HG03103 (cell line): ENCODE measurements around the gene GLP1R.

Experiments used
- ATAC-seq: cut with Tn5 transposase; IDR thresholded peaks from one replicate; pipeline ENCODE4 v1.9.1; 2021; ENCODE audit warnings: low read depth; ENCODE audit not compliant: unreplicated experiment

GLP1R gene

GRCh38 chr6:39043776-39044175, 4.8 kb upstream of the GLP1R start:
- ATAC-seq, result no peak

DNA sequence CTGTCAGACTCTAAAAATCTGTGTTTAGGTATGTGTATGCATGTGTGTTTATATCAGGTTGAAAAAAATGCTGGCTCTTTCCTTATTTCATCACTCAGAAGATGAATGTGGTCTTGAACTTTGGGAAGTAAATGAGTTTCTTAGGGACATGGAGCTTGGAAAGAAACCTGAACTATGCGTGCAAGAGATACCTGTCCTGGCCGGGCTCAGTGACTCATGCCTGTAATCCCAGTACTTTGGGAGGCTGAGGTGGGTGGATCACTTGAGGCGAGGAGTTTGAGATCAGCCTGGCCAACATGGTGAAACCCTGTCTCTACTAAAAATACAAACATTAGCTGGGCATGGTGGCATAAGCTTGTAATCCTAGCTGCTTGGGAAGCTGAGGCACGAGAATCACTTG, 4.4 kb upstream of the GLP1R start:
- ATAC-seq, result no peak

DNA sequence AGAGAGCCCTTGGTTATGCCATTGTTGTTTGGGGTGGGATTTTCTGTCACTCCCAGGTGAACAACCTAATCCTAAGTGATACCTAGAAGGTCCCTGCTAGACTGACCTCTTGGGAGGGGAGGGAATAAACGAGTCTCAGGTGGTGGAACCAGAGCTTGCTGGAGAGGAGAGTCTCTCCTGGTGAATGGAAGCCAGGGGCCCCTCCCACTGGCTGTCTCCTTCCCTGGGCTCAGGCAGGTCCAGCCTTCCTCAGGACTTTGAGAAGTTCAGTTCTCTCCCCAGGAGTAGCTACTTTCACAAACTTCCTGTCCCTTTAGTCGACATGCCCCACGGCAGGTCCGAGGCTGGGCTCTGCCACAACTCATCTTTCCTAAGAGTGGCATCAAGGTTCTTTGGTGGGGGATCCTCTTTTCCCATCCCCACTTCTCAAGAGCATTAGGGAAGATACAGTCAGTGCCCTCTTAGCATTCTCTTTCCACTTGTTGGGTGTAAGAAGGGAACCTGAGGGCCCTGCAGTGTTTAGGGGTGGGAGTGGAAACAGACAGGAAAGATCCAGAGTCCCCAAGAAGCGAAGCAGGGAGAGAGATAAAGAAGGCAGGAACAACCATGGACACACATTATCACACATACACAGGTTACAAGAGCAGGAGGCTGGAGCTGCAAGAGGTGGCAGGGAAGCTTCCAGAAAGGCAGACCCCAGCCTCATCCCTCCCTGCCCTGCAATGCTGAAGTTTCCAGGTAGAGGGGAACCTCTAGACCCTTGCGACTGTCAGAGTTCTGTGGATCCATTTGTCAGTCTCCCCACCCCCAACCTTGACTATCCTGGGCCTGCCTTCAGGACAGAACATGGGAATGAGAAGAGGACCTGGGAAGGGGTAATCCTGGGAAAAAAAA, 900 bp upstream of the GLP1R start:
- no peak for ATAC-seq

GRCh38 chr6:39049575-39050283, 1.1 kb downstream of the GLP1R start:
- ATAC-seq, result no peak

GRCh38 chr6:39050453-39051112, 2.0 kb downstream of the GLP1R start:
- ATAC-seq, result no peak

- ATAC-seq, result no peak
These were observed 3.0 kb downstream of the GLP1R start for GRCh38 chr6:39051399-39052122.

DNA sequence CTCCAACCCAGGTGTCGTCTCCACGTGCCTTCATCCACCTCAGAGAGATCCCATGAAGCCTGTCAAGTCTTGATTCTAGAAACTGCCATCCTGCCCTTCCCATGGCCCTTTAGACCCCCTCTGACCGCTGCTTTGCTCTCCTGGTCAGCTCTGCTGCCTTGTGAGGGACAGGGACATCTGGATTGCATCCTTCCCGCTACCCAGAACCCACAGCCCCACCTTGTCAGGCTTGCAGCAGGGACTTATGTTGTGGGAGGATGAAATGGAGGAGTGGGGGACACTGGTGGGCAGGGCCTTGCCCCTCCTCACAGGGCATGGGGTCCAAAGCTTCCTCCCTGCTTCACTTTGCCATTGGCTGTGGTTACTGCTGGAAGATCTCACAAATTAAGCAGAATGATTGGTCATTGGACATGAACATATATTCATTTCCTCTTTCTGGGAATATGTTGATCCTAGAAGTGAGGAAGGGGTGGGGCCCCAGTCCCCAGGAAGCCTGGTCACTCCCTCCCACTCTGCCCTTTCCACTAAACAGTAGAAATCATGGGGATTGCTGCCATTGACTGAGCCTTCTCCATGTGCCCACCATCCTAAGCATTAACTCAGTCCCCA, 4.5 kb downstream of the GLP1R start:
- no peak for ATAC-seq

DNA sequence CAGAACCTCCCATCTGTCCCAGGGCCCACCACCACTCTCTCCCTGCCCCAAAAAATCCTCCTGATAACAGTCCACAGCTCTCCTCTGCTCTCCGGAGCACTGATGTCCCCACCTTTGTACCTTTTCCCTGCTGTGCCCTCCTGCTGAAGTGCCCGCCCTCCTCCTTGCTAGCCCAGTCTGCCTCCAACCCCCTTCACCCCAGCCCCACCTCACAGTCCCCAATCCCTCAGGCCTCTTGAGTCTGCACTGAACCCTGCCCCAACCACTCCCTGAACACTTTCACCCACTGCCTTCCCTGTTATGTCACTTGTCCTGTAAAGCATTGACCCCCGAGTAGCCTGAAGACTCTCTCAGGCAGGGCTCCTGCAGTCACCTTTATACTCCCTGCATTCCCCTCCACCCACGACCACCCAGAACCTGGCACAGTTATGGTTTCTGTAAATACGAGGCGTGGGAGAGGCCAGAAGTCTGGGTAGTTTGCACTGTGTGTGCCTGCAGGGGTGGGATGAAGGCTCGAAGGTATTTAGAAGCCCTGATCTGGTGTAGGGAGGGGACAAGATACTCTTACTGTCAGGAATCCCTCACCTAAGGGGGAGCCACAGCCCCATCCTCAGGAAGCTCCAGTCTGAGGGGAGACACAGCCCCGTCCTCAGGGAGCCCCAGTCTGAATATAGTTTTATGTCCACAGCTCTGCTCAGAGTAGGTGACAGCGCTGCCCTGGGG, 5.4 kb downstream of the GLP1R start:
- ATAC-seq, result no peak

- no peak for ATAC-seq
These were observed 6.1 kb downstream of the GLP1R start for GRCh38 chr6:39054577-39055142.

- ATAC-seq, result no peak
These were observed 7.1 kb downstream of the GLP1R start for GRCh38 chr6:39055661-39056060.

DNA sequence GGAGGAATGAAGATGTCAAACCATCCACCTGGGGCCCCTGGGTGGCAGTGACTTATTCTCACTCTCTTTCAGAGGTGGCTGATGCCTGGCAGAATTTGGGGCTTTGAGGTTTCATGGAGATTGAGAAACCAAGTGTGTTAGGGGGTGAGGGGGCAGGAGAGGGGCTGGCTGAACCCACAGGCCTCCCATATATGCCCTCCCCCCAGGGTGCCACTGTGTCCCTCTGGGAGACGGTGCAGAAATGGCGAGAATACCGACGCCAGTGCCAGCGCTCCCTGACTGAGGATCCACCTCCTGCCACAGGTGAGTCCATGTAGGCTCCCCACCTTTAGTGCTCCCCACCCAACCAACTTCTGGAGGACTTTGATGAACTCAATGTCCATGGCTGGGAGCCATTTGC, 7.6 kb downstream of the GLP1R start:
- no peak for ATAC-seq

- ATAC-seq, result no peak
These were observed 8.1 kb downstream of the GLP1R start for GRCh38 chr6:39056681-39057080.

GRCh38 chr6:39057251-39058155, 8.9 kb downstream of the GLP1R start:
- ATAC-seq, result no peak

DNA sequence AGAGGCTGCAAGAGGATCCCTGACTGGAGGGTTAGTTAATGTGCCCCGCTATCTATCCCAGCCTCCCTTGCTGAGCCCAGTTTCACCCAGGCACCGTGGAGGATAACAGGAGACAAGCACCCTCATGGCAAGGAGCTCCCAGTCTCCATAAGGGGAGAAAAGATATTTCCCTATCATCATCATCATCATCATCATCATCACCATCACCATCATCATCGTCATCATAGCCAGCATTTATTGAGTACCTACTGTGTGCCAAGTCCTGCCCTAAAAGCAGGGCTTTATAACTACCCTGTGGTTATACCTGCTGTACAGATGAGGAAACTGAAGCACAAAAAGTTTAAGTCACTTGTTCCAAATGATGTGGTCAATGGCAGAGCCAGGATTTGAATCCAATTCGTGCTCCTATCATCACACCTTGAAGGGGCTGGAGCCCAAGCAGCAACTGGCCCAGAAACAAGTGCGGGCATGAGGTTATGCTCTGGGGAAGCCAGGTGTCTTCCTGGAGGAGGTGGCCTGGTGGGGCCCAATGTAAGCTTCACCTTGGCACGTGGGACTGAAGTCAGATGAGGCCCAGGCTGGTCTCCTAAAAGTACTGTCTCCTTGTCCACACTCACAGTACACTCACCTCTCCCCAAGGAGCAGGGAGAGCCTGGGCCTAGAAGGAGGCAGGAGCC, 10.0 kb downstream of the GLP1R start:
- no peak for ATAC-seq

DNA sequence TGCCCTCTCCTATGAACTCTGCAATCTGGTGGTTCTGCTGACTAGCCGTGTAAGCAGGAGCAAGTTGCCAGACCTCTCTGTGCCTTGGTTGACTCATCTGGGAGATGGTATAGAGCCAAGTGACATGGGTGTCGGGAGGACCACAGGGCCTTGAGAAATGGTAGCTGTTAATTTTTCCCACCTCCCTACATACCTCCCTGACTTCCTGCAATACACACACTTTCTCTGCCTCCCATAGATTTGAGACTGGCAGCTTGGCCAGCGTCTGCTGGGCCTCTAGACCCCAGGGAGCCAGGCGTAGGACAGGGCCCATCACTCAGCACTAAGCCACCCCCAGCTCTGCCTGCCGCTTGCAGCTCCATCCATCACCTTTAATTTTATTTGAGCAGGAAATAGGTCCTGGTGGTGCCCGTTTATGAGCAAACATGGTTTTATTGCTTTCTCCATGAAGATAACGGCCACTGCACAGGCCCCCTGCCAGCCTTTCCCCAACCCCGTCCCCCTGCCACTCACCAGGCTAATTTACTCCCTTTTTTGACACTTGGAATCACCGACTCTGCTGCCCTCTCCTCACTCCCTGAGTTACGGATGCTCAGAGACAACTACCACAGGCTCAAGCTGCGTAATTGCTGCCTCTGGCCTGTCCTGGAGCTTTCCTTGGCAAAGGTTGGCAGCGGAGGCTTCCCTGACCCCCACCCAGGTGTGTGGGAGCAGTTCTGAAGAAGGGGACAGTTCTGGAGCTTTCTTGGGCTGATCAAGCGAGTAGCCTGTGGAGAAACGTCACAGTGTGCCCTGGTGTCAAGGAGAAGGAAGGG, 11.1 kb downstream of the GLP1R start:
- no peak for ATAC-seq

GRCh38 chr6:39060467-39061160, 12.0 kb downstream of the GLP1R start:
- ATAC-seq, result no peak
